GM12865 (cell line): ENCODE results near the gene RBBP6.

Experiments
- DNase-seq: peaks from one replicate; pipeline ENCODE4 v3.0.0; 2010; ENCODE audit warnings: low read depth
- H3K4me3 ChIP-seq: 2 replicates; pipeline ENCODE4 v1.5.1; 2011; ENCODE audit warnings: mild to moderate bottlenecking, low read depth, low read length, control low read depth
- TF ChIP-seq, protein P1 (sequence below): IDR thresholded peaks from 2 replicates; pipeline ENCODE4 v1.5.1; 2011; ENCODE audit warnings: low read length, control low read depth, low read depth, inconsistent platforms; ENCODE audit not compliant: insufficient read depth; ENCODE audit errors: missing control alignments

RBBP6 gene

GRCh38 chr16:24523569-24523968, 15.8 kb upstream of the RBBP6 start:
- no peak for DNase-seq

GRCh38 chr16:24524855-24525677, 14.3 kb upstream of the RBBP6 start:
- no peak for DNase-seq
- no peak overlapping the region for H3K4me3 ChIP-seq
- TF ChIP-seq, protein P1, sequence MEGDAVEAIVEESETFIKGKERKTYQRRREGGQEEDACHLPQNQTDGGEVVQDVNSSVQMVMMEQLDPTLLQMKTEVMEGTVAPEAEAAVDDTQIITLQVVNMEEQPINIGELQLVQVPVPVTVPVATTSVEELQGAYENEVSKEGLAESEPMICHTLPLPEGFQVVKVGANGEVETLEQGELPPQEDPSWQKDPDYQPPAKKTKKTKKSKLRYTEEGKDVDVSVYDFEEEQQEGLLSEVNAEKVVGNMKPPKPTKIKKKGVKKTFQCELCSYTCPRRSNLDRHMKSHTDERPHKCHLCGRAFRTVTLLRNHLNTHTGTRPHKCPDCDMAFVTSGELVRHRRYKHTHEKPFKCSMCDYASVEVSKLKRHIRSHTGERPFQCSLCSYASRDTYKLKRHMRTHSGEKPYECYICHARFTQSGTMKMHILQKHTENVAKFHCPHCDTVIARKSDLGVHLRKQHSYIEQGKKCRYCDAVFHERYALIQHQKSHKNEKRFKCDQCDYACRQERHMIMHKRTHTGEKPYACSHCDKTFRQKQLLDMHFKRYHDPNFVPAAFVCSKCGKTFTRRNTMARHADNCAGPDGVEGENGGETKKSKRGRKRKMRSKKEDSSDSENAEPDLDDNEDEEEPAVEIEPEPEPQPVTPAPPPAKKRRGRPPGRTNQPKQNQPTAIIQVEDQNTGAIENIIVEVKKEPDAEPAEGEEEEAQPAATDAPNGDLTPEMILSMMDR, result no peak

More at GRCh38 chr16:24523569-24523968, 15.8 kb upstream of the RBBP6 start:
- TF ChIP-seq, protein P1, result no peak
- H3K4me3 ChIP-seq, result no peak overlapping the region

DNA sequence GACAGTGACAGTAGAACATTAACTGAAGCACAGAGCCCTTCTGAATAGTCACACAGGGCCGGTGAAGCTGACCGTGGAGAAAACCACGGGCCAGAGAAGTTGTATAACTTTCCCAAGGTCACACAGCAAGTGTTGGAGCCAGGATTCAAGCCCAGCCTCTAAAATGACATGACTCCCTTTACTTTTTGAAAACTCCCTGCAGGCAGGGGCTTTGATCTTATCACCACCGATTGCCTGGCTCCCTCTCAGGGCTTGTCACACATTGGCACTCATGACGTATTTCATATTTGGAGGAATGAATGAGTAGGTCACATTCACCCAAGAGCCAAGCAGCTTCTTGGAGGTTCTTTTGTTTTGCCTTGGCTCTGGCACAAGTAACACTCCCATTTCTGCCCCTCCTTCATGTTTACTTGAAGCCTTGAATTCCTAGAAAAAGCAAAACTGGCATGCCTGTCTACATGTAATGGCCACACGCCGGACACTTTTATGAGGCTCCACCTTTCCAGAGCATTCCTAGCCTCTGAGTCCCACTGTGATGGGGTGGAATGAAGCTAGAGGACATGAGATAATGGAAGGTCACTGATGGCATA, 13.3 kb upstream of the RBBP6 start:
- H3K4me3 ChIP-seq, result no peak overlapping the region
- TF ChIP-seq, protein P1, result no peak
- no peak for DNase-seq

DNA sequence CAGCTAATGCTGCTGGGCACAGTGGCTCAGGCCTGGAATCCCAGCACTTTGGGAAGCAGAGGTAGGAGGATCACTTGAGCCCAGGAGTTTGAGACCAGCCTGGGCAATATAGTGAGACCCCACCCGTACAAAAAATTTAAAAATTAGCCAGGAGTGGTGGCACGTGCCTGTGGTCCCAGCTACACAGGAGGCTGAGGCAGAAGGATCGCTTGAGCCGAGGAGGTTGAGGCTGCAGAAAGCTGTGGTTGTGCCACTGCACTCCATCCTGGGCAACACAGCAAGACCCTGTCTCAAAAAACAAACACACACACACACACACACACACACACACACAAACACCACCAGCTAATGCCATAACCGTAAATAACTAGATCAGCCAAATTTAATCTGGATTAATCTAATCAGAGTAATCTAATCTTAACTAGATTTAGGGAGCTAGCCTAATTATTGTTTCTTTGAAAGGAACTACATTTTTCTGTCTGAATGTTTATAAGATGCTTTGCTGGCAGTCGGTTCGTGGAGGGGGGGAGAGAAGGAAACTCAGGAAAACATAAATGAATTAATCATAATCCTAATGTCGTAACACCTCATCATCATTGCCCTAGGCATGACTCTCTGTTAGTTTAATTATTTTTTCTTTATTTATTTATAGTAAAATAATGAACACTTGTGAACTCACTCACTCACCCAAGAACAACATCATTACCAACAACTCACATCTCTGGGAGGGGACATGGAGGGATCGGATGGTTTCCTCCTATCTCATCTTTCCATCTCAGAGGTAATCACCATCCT, 12.5 kb upstream of the RBBP6 start:
- no peak for DNase-seq
- TF ChIP-seq, protein P1, result no peak
- H3K4me3 ChIP-seq, result no peak overlapping the region

DNA sequence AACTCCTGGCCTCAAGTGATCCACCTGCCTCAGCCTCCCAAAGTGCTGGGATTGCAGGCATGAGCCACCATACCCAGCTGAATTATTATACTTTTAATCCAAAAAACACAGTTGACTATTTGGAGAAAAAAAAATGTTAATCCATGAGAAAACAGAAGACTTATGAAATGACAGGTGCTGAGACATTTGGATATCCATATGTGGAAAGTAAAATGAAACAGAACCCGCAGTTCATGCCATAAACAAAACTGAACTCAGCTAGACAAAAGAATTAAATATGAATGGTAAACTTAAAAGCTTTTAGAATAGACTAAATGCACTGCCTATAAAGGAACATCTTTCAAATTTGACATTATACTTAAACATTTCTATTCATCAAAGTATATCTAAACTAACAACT, 8.2 kb upstream of the RBBP6 start:
- no peak for DNase-seq
- TF ChIP-seq, protein P1, result no peak
- no peak overlapping the region for H3K4me3 ChIP-seq

DNA sequence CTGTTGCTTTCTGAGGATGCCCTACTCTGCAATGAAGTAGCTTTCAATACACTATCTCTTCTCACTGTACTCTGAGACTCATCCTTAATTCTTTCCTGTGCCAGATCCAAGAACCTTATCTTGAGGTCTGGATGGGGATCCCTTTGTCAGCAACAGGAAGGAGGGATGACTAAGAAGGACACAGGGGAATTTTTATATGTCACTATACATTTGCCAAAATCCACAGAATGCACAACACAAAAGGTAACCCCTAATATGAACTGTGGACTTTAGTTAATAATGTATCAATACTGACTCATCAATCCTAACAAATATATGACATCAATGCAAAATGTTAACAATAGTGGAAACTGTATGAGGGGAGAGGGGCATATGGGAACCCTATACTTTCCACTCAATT, 4.7 kb upstream of the RBBP6 start:
- TF ChIP-seq, protein P1, result no peak
- no peak for DNase-seq
- no peak overlapping the region for H3K4me3 ChIP-seq
